ENCODE results near the gene ST8SIA2.

Gene ST8SIA2

DNA sequence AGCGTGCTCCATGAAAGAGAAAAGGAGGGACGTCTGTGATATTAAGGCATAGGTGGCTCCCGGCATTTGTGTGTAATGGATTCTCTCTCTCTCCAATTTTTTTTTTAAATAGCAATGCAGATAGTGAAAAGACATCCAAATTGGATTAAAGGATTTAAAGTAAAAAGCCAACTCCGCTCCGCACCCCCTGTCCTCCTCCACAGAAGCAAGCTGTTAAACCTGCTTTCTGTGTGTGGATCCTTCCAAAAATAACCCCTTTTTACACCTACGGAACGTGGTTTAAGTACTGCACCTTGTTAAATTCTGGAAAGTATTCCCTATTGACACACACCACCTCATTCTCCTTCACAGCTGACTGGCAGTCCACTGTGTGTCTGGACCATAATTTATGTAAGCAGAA lies 61.6 kb downstream of the ST8SIA2 start:
- no peak for DNase-seq (ENCODE audit: low read depth, low spot score)
- no peak overlapping the region for H3K9ac ChIP-seq (ENCODE audit: insufficient read length)
- no peak overlapping the region for H3K27ac ChIP-seq
- no peak overlapping the region for H3K4me3 ChIP-seq
- no peaks in the 10 kb centered on the region for H3K36me3 ChIP-seq (ENCODE audit: insufficient read depth, low read length)
- H3K9me3 ChIP-seq (ENCODE audit: low read depth, low read length) = no peaks in the 10 kb centered on the region
- TF ChIP-seq POLR2AphosphoS5 (IDR thresholded peaks at IDR 0.05; ENCODE audit: borderline replicate concordance, low read depth, low read length) (no peak), EZH2 (IDR thresholded peaks at IDR 0.05) (no peak), FOXP2 (optimal IDR thresholded peaks at IDR 0.05; ENCODE audit: control extremely low read depth, extremely low read length, insufficient read depth) (no peak)

DNA sequence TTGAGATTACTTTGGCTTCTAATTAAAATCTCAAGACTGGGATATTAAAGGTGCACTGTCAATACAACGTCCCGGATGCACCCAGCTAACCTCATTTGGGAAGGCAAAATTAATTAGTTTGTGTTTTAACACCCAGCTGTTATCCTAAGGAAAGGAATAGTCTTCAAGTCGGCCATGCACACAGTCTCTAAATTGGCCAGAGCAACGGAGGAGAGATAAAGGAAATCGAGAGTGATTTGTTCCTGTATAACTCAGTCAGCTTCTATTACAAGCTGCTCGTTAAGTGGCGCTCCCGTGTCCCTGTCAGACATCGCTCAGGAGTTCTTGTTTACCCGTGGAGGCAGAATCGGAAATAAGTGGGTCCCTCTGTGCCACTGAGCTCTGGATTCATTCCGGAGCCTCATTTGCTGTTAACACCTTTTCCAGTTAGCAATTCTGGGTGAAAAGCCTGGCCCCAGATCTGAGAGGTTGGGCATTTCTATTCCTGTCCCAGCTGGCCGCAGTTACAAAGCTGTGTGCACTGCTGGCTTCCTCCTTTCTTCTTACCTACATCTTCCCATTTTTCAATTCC lies 63.9 kb downstream of the ST8SIA2 start:
- H3K4me3 ChIP-seq = no peak overlapping the region
- TF ChIP-seq FOXP2 (optimal IDR thresholded peaks at IDR 0.05; ENCODE audit: control extremely low read depth, extremely low read length, insufficient read depth) (no peak), POLR2AphosphoS5 (IDR thresholded peaks at IDR 0.05; ENCODE audit: borderline replicate concordance, low read depth, low read length) (no peak), EZH2 (IDR thresholded peaks at IDR 0.05) (no peak)

DNA sequence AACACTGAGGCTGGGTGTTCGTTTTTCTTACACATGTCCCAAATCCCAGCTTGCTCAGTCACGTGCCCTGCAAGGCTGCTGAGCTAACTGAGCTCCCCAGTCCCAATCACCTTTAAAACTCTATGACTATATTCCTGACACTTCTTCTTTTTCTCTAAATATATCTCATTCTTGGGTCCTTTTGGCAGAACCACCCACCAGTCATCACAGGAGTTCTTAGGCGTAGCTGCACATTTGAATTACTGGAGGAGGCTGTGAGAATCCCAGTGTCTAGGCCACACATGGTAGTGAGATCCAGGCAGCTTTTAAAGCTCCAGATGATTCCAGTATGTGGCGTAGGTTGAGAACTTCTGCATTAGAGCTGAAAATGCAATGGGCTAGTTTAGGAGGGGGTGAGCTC lies 66.3 kb downstream of the ST8SIA2 start:
- TF ChIP-seq FOXP2 (optimal IDR thresholded peaks at IDR 0.05; ENCODE audit: control extremely low read depth, extremely low read length, insufficient read depth) (no peak), POLR2AphosphoS5 (IDR thresholded peaks at IDR 0.05; ENCODE audit: borderline replicate concordance, low read depth, low read length) (no peak), EZH2 (IDR thresholded peaks at IDR 0.05) (no peak)
- Histone ChIP-seq H3K9ac (ENCODE audit: insufficient read length) (no peak overlapping the region), H3K4me3 (no peak overlapping the region), H3K36me3 (ENCODE audit: insufficient read depth, low read length) (no peaks in the 10 kb centered on the region), H3K27ac (no peak overlapping the region), H3K9me3 (ENCODE audit: low read depth, low read length) (no peaks in the 10 kb centered on the region)
- no peak for DNase-seq (ENCODE audit: low read depth, low spot score)

More for the DNA sequence above, 63.9 kb downstream of the ST8SIA2 start:
- DNase-seq (ENCODE audit: low read depth, low spot score) = no peak
- Histone ChIP-seq H3K9ac (ENCODE audit: insufficient read length) (no peak overlapping the region), H3K36me3 (ENCODE audit: insufficient read depth, low read length) (no peaks in the 10 kb centered on the region), H3K9me3 (ENCODE audit: low read depth, low read length) (no peaks in the 10 kb centered on the region), H3K27ac (no peak overlapping the region)

DNA sequence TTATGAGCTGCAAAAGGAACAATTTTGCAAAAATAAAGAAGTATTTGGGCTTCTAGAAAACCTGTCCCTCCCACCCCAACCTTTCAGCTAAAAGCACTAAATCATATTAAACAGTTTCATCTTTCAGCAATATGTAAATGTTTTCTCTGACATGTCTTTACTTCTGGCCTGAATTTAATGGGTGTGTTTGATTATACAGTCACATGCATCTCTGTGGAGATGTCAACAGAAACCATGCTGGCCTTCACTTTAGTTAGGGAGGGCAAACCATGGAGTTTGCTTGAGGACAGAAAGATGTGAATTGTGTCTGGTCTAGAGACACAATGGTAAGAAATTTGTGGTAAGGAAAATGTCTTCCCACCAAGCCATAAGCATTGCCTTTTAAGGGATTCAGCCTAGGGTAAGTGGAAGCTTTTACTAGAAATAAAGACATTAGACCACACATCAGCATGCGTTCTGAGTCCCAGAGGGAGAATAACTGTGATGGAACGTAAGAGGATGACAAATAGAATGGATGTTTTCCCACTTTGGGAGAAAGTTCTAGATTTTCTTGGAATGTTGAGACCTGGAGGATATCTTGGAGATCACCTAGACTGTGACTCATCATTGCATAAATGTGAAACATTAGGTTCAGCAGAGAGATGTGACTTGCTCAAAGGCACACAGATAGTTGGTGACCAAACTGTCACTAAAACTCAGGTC lies 68.9 kb downstream of the ST8SIA2 start:
- TF ChIP-seq FOXP2 (optimal IDR thresholded peaks at IDR 0.05; ENCODE audit: control extremely low read depth, extremely low read length, insufficient read depth) (no peak), POLR2AphosphoS5 (IDR thresholded peaks at IDR 0.05; ENCODE audit: borderline replicate concordance, low read depth, low read length) (no peak), EZH2 (IDR thresholded peaks at IDR 0.05) (no peak)
- Histone ChIP-seq H3K9ac (ENCODE audit: insufficient read length) (no peak overlapping the region), H3K4me3 (no peak overlapping the region), H3K27ac (no peak overlapping the region), H3K36me3 (ENCODE audit: insufficient read depth, low read length) (no peaks in the 10 kb centered on the region), H3K9me3 (ENCODE audit: low read depth, low read length) (no peaks in the 10 kb centered on the region)
- no peak for DNase-seq (ENCODE audit: low read depth, low spot score)

DNA sequence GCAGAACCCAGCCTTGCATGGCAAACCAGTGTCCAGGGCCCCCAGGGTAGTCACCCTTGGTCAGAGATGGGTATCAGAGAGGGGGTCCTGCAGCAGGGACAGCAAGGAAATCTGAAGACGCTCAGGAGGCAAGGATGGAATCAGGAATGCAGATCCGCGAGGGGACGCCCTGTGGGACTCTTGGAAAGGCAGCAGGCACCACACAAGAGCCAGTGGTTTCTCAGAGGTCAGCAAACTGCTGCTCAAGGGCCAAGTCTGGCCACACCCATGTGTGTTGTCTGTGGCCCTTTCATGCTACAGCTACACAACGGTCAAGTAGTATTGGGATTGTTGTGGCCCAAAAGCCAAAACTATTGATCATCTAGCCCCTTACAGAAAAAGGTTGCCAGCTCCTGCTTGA lies 69.7 kb downstream of the ST8SIA2 start:
- TF ChIP-seq FOXP2 (optimal IDR thresholded peaks at IDR 0.05; ENCODE audit: control extremely low read depth, extremely low read length, insufficient read depth) = no peak
- H3K9me3 ChIP-seq (ENCODE audit: low read depth, low read length) = no peaks in the 10 kb centered on the region
- no peaks in the 10 kb centered on the region for H3K36me3 ChIP-seq (ENCODE audit: insufficient read depth, low read length)
- no peak overlapping the region for H3K9ac ChIP-seq (ENCODE audit: insufficient read length)
- no peak for DNase-seq (ENCODE audit: low read depth, low spot score)
- H3K27ac ChIP-seq = no peak overlapping the region
- no peak overlapping the region for H3K4me3 ChIP-seq

DNA sequence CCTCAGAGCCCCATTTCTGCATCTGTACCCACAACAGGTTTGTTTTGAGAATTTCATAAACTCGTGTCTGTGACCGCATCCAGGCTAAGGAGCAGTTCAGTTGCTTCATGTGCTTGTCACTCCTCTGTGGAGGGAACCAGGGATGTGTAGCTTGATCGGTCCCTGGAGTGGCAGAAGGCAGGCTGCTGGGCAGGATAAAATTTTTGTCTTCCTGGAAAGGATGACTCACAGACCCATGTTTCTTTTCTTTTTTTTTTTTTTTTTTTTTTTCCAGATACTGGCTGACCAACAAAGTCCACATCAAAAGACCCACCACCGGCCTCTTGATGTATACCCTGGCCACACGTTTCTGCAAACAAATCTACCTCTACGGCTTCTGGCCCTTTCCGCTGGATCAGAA lies 70.1 kb downstream of the ST8SIA2 start:
- TF ChIP-seq FOXP2 (optimal IDR thresholded peaks at IDR 0.05; ENCODE audit: control extremely low read depth, extremely low read length, insufficient read depth) (no peak), POLR2AphosphoS5 (IDR thresholded peaks at IDR 0.05; ENCODE audit: borderline replicate concordance, low read depth, low read length) (no peak), EZH2 (IDR thresholded peaks at IDR 0.05) (no peak)
- no peak overlapping the region for H3K27ac ChIP-seq
- H3K4me3 ChIP-seq = no peak overlapping the region
- H3K9me3 ChIP-seq (ENCODE audit: low read depth, low read length) = no peaks in the 10 kb centered on the region
- no peaks in the 10 kb centered on the region for H3K36me3 ChIP-seq (ENCODE audit: insufficient read depth, low read length)
- H3K9ac ChIP-seq (ENCODE audit: insufficient read length) = no peak overlapping the region
- DNase-seq (ENCODE audit: low read depth, low spot score) = no peak

DNA sequence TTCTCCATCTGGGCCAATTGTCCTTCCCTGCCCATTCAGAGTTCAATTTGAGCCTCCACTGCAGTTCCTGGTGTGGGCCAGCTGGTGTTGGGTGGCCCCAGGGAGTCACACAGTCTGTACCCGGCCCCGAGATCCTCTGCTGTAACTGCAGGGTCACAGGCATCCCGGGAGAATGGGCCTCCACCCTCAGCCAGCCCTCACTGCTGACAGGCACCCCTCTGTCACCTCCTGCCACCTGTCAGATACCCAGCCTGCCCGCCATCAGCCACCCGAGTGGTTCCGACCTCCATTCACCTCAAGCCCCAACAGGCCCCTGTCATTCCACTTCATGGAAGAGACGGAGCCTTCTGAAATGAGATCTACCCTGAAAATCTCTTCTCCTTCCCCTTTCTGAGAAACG lies 73.2 kb downstream of the ST8SIA2 start:
- Histone ChIP-seq H3K9ac (ENCODE audit: insufficient read length) (no peak overlapping the region), H3K36me3 (ENCODE audit: insufficient read depth, low read length) (no peaks in the 10 kb centered on the region), H3K9me3 (ENCODE audit: low read depth, low read length) (no peaks in the 10 kb centered on the region)

DNA sequence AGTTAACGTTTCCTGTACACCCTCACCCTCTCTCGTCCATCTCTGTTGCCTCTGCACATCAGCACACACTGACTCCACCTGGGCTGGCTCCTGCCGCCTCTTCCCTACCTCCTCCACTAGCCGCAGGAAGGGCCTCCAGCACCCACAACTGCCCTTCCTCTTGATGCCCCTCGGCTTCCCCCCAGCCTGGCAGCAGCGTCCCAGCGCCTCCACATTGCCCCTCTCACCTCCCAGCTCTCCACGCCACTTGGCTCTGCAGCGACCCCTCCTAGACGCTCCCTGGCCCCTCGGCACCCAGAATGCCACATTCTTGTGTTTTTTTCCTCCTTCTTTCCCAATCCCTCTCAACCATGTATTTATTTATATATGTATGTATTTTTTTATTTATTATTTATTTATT lies 73.6 kb downstream of the ST8SIA2 start:
- no peak for TF ChIP-seq EZH2 (IDR thresholded peaks at IDR 0.05)
- no peak for TF ChIP-seq POLR2AphosphoS5 (IDR thresholded peaks at IDR 0.05; ENCODE audit: borderline replicate concordance, low read depth, low read length)
- TF ChIP-seq FOXP2 (optimal IDR thresholded peaks at IDR 0.05; ENCODE audit: control extremely low read depth, extremely low read length, insufficient read depth) = no peak
- Histone ChIP-seq H3K9me3 (ENCODE audit: low read depth, low read length) (no peaks in the 10 kb centered on the region), H3K4me3 (no peak overlapping the region), H3K36me3 (ENCODE audit: insufficient read depth, low read length) (no peaks in the 10 kb centered on the region), H3K27ac (no peak overlapping the region), H3K9ac (ENCODE audit: insufficient read length) (no peak overlapping the region)
- DNase-seq (ENCODE audit: low read depth, low spot score) = no peak

More for the DNA sequence above, 73.2 kb downstream of the ST8SIA2 start:
- Histone ChIP-seq H3K27ac (no peak overlapping the region), H3K4me3 (no peak overlapping the region)
- TF ChIP-seq POLR2AphosphoS5 (IDR thresholded peaks at IDR 0.05; ENCODE audit: borderline replicate concordance, low read depth, low read length) = no peak
- TF ChIP-seq EZH2 (IDR thresholded peaks at IDR 0.05) = no peak
- TF ChIP-seq FOXP2 (optimal IDR thresholded peaks at IDR 0.05; ENCODE audit: control extremely low read depth, extremely low read length, insufficient read depth) = no peak
- DNase-seq (ENCODE audit: low read depth, low spot score) = no peak

DNA sequence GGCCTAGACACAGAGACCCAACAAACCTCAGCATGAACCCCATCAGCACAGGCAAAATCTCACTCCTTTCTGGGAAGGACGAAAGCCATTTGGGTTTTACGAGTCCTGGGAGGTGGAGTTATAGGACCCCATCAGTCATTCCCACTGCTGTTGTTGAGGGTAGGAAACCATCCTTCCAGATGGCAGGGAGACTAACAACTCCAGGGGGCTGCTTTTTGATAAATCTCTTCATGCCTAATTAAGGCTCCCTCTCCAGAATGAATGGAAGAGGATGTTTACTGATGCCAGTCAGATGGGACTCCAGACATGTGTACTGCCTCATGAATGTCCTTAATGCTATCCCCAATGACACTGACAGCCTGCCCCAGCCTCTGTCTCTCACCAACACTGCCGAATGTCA lies 75.3 kb downstream of the ST8SIA2 start:
- DNase-seq (ENCODE audit: low read depth, low spot score) = no peak
- H3K9me3 ChIP-seq (ENCODE audit: low read depth, low read length) = no peaks in the 10 kb centered on the region
- no peak overlapping the region for H3K4me3 ChIP-seq
- H3K27ac ChIP-seq = no peak overlapping the region
- H3K36me3 ChIP-seq (ENCODE audit: insufficient read depth, low read length) = no peaks in the 10 kb centered on the region
- no peak overlapping the region for H3K9ac ChIP-seq (ENCODE audit: insufficient read length)
- TF ChIP-seq POLR2AphosphoS5 (IDR thresholded peaks at IDR 0.05; ENCODE audit: borderline replicate concordance, low read depth, low read length) (no peak), FOXP2 (optimal IDR thresholded peaks at IDR 0.05; ENCODE audit: control extremely low read depth, extremely low read length, insufficient read depth) (no peak), EZH2 (IDR thresholded peaks at IDR 0.05) (no peak)

Measured in SK-N-MC (cell line).